Measurements from ENCODE around the gene GRB7. TPM values are rescaled to one million over a fixed set of nuclear protein-coding genes. Genes with fewer than 3 reads are reported as not detected.
A peak's percentile ranks its signal among the peaks of the same experiment; 100 is the strongest.

The GRB7 gene
- total and polyA plus RNA-seq, 10 donors, result 0.04 to 1.9 (median 0.51) TPM; not detected in 1

GRCh38 chr17:39767147-39767546 lies 29.4 kb downstream of the GRB7 start:
- TF ChIP-seq CTCF (IDR thresholded peaks at IDR 0.05 in 8 of 11, conservative IDR thresholded peaks at IDR 0.05 in 3 of 11), result no peak
- peak in 1 of 3 donors; percentile 57 for TF ChIP-seq POLR2AphosphoS5 (IDR thresholded peaks at IDR 0.05)

GRCh38 chr17:39769974-39770587 lies 32.3 kb downstream of the GRB7 start:
- intact Hi-C loops (cut with DNase I; ENCODE audit: low total_unique reads), result no loop called here
- Histone ChIP-seq H3K27me3 (replicated peaks in 1 of 7) (no peaks in the 10 kb centered on the region), H3K4me1 (peaks cover 34 to 100% (median 97%) of the 10 kb centered on the region in 6 donors), H3K27ac (peak overlapping the region; percentile 2 to 92 (median 83)), H3K9me3 (no peaks in the 10 kb centered on the region), H3K4me3 (peak overlapping the region in 1 of 8 donors; percentile 46), H3K36me3 (peaks cover 0 to 52% (median 12%) of the 10 kb centered on the region in 6 donors)
- TF ChIP-seq CTCF (IDR thresholded peaks at IDR 0.05 in 8 of 11, conservative IDR thresholded peaks at IDR 0.05 in 3 of 11) (no peak), POLR2AphosphoS5 (IDR thresholded peaks at IDR 0.05) (peak in 1 of 3 donors; percentile 44)
- DNase-seq, result no peak
- 48 to 64% (median 57%) methylated on average over 8 of the region's 8 CpGs for WGBS, 5 donors

More at GRCh38 chr17:39767147-39767546, 29.4 kb downstream of the GRB7 start:
- peaks cover 33 to 100% (median 77%) of the 10 kb centered on the region in 6 donors for H3K4me1 ChIP-seq
- 31 to 50% (median 49%) methylated on average over 3 of the region's 3 CpGs for WGBS, 5 donors
- H3K4me3 ChIP-seq, result peak overlapping the region in 1 of 8 donors; percentile 22
- intact Hi-C loops (cut with DNase I; ENCODE audit: low total_unique reads), result no loop called here
- peak overlapping the region in 6 of 8 donors; percentile 7 to 92 (median 86) for H3K27ac ChIP-seq
- no peaks in the 10 kb centered on the region for H3K27me3 ChIP-seq (replicated peaks in 1 of 7)
- no peaks in the 10 kb centered on the region for H3K9me3 ChIP-seq
- DNase-seq, result no peak
- peaks cover 0 to 70% (median 28%) of the 10 kb centered on the region in 6 donors for H3K36me3 ChIP-seq

- H3K4me3 ChIP-seq, result peak overlapping the region in 5 of 8 donors; percentile 5 to 49 (median 15)
- intact Hi-C loops (cut with DNase I; ENCODE audit: low total_unique reads), result no loop called here
- DNase-seq, result no peak
- no peaks in the 10 kb centered on the region for H3K27me3 ChIP-seq (replicated peaks in 1 of 7)
- peak overlapping the region; percentile 71 to 92 (median 83) for H3K27ac ChIP-seq
- no peaks in the 10 kb centered on the region for H3K9me3 ChIP-seq
- H3K36me3 ChIP-seq, result peaks cover 0 to 31% (median 0%) of the 10 kb centered on the region in 6 donors
- H3K4me1 ChIP-seq, result peaks cover 30 to 100% (median 76%) of the 10 kb centered on the region in 6 donors
- TF ChIP-seq POLR2A (IDR thresholded peaks at IDR 0.05), result no peak
- TF ChIP-seq CTCF (IDR thresholded peaks at IDR 0.05 in 8 of 11, conservative IDR thresholded peaks at IDR 0.05 in 3 of 11), result no peak
- TF ChIP-seq POLR2AphosphoS5 (IDR thresholded peaks at IDR 0.05), result no peak
Measured at GRCh38 chr17:39772415-39772814, 34.7 kb downstream of the GRB7 start.

Measured in spleen (tissue), 11 donors.